Type B pancreatic cell (in vitro differentiated cells): ENCODE measurements around the gene ZNF420. TPM values are rescaled to one million over a fixed set of nuclear protein-coding genes. Genes with fewer than 3 reads are reported as not detected.
A peak's percentile ranks its signal among the peaks of the same experiment; 100 is the strongest.
"Not testable (repeated sequence)": the region's sequence is repeated elsewhere in the genome, so short reads cannot be mapped to it uniquely, and the experiment has no call there.

ENCODE experiments used
- DNase-seq: peaks from one replicate; pipeline ENCODE4 v3.0.0; 2021; ENCODE audit warnings: mixed read lengths; ENCODE audit not compliant: unreplicated experiment; ENCODE audit errors: extremely low spot score
- H3K27ac Mint-ChIP-seq: 2 replicates; pipeline ENCODE4 v1.8.0; 2021; ENCODE audit warnings: mild to moderate bottlenecking, mixed read lengths
- H3K27me3 Mint-ChIP-seq: 2 replicates; pipeline ENCODE4 v1.8.0; 2021; ENCODE audit warnings: mixed read lengths
- H3K36me3 Mint-ChIP-seq: 2 replicates; pipeline ENCODE4 v1.8.0; 2021; ENCODE audit warnings: mixed read lengths
- H3K4me1 Mint-ChIP-seq: one replicate; pipeline ENCODE4 v1.8.0; 2021; ENCODE audit warnings: mixed read lengths; ENCODE audit not compliant: unreplicated experiment
- H3K4me3 Mint-ChIP-seq: 2 replicates; pipeline ENCODE4 v1.8.0; 2021; ENCODE audit warnings: mild to moderate bottlenecking, mixed read lengths
- H3K9me3 Mint-ChIP-seq: 2 replicates; pipeline ENCODE4 v1.8.0; 2021; ENCODE audit warnings: mixed read lengths
- total RNA-seq: library from RNA; stranded (reverse); gene quantifications from 2 replicates; pipeline ENCODE4 v1.2.1, GENCODE V29; 2021; ENCODE audit warnings: low replicate concordance
- TF ChIP-seq, protein P1 (sequence below): fragments of 200-600 bp; sonication (generic); conservative IDR thresholded peaks from 2 replicates; pipeline ENCODE4 v1.5.0; 2021; ENCODE audit warnings: antibody characterized with exemption, mild to moderate bottlenecking

The ZNF420 gene
- total RNA-seq, 1 donor from 2014 or later, result 17.3 TPM

DNA sequence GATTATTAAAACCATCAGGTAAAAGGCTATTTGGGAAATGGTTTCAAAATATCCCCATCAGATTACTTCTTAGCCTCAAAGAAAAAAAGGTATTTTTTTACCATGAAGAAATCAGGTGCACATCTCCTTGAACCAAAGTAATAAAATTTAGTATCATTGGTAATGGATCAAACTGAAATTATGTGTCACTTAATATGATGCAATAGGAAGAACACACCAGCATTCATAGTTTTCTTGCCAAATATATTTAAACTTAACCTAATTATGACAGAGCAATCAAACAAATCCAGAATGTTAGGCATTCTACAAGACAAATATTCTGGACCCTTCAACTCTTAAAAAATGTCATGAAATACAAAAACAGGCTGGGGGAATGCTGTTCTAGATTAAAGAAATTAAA lies 4.1 kb upstream of the ZNF420 start:
- Mint-ChIP-seq H3K9me3 (no peaks in the 10 kb centered on the region), H3K27ac (no peak overlapping the region), H3K36me3 (peaks cover 10% of the 10 kb centered on the region), H3K4me1 (peaks cover 3% of the 10 kb centered on the region), H3K27me3 (no peaks in the 10 kb centered on the region), H3K4me3 (no peak overlapping the region)
- DNase-seq, result no peak
- TF ChIP-seq, protein P1, sequence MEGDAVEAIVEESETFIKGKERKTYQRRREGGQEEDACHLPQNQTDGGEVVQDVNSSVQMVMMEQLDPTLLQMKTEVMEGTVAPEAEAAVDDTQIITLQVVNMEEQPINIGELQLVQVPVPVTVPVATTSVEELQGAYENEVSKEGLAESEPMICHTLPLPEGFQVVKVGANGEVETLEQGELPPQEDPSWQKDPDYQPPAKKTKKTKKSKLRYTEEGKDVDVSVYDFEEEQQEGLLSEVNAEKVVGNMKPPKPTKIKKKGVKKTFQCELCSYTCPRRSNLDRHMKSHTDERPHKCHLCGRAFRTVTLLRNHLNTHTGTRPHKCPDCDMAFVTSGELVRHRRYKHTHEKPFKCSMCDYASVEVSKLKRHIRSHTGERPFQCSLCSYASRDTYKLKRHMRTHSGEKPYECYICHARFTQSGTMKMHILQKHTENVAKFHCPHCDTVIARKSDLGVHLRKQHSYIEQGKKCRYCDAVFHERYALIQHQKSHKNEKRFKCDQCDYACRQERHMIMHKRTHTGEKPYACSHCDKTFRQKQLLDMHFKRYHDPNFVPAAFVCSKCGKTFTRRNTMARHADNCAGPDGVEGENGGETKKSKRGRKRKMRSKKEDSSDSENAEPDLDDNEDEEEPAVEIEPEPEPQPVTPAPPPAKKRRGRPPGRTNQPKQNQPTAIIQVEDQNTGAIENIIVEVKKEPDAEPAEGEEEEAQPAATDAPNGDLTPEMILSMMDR, result no peak

DNA sequence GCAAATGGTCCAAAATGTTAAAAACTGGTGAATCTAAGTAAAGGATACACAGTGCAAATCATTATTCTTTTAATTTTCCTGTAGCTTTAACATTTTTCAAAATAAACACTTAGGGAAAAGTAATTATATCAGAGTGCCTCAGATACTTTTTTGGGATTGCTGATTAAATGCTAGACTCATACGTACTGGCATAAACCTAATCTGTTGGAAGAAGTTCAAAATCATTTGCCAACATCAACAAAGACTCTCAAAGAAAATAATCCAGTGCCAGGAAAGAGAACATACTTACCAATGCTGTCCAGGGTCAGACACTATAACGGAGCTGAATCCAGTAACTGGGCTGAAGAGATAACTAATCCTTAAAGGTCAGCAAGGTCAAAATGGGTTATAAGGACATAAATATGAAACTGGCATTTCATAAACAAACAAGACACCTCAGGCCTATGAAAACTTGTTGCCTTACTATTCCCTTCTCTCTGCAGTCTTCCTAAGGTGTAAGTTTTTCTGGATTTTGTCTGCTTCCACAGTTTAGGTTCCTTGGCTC lies 3.3 kb upstream of the ZNF420 start:
- H3K27me3 Mint-ChIP-seq, result no peaks in the 10 kb centered on the region
- no peak overlapping the region for H3K27ac Mint-ChIP-seq
- H3K4me3 Mint-ChIP-seq, result no peak overlapping the region
- DNase-seq, result no peak
- TF ChIP-seq, protein P1, result no peak
- no peaks in the 10 kb centered on the region for H3K9me3 Mint-ChIP-seq
- H3K4me1 Mint-ChIP-seq, result peaks cover 3% of the 10 kb centered on the region
- peaks cover 10% of the 10 kb centered on the region for H3K36me3 Mint-ChIP-seq

GRCh38 chr19:37076524-37076923 lies 1.7 kb upstream of the ZNF420 start:
- not testable (repeated sequence) for DNase-seq, H3K9me3 Mint-ChIP-seq, H3K27ac Mint-ChIP-seq, H3K4me1 Mint-ChIP-seq, H3K27me3 Mint-ChIP-seq
- peaks cover 23% of the 10 kb centered on the region for H3K36me3 Mint-ChIP-seq
- peak overlapping the region; percentile 74 for H3K4me3 Mint-ChIP-seq

DNA sequence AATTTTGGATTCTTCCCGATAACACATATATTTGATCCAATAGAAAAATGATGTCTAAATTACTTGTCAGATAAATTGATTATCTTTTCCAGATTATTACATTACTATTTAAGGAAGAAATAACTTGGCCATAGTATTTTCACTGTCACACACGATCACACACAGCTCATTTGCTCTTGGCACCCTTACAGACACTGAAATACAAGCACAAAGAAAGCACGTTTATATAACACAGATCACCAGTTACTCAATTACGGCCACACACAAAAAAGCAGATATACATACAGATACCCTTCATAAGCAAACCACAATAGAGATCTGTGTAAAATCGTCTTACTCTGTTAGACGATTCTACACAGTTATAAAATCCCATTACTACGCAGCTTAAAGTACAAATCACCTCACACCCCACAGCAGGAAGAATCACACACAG lies 716 bp upstream of the ZNF420 start:
- no peak for DNase-seq
- Mint-ChIP-seq H3K27me3 (no peaks in the 10 kb centered on the region), H3K36me3 (peaks cover 32% of the 10 kb centered on the region), H3K9me3 (peaks cover 8% of the 10 kb centered on the region), H3K4me3 (peak overlapping the region; percentile 95), H3K27ac (peak overlapping the region; percentile 91), H3K4me1 (peaks cover 3% of the 10 kb centered on the region)
- TF ChIP-seq, protein P1, result no peak

DNA sequence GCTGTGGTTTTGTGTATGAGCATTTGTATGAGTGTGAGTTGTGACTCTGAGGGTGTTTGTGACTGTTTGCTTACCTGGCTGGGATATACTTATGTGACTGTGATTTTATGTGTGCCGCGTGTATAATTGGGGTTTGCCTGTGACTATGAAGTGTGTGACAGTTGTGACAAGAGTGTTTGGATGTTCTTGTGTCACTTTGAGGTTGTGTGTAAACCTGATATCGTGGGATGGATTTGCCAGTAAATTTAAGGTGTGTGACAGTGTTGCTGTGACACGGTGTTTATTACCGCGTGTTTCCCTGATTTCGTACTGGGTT lies 442 bp downstream of the ZNF420 start:
- Mint-ChIP-seq H3K4me1 (peaks cover 3% of the 10 kb centered on the region), H3K27ac (peak overlapping the region; percentile 91), H3K4me3 (peak overlapping the region; percentile 95), H3K36me3 (peaks cover 37% of the 10 kb centered on the region), H3K9me3 (peaks cover 8% of the 10 kb centered on the region), H3K27me3 (no peaks in the 10 kb centered on the region)
- TF ChIP-seq, protein P1, result no peak
- no peak for DNase-seq

DNA sequence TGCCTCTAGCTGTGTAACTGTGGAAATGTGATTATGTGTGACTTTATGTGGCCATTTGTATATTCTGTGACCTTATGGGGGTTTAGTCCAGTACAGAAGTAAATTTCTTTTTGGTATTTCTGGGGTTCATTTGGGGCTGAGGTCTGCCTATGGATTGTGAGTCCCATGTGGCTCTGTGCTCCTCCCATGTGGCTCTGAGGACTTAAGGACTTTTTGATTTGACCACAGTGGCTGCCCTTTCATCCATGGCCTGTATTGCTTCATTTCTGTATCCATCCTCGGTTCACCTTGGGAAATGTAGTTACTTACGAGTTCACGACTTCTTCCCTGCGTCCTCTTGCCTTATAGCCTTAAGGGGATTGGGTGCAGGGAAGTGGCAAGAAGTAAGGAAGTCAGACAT lies 1.0 kb downstream of the ZNF420 start:
- TF ChIP-seq, protein P1, result no peak
- Mint-ChIP-seq H3K9me3 (peaks cover 8% of the 10 kb centered on the region), H3K4me3 (peak overlapping the region; percentile 95), H3K27me3 (no peaks in the 10 kb centered on the region), H3K36me3 (peaks cover 37% of the 10 kb centered on the region), H3K4me1 (peaks cover 3% of the 10 kb centered on the region), H3K27ac (peak overlapping the region; percentile 91)
- DNase-seq, result no peak
